HG03103 (cell line): ENCODE measurements around the gene NBEAL2.

ENCODE experiments used
- ATAC-seq: cut with Tn5 transposase; IDR thresholded peaks from one replicate; pipeline ENCODE4 v1.9.1; 2021; ENCODE audit warnings: low read depth; ENCODE audit not compliant: unreplicated experiment

The NBEAL2 gene

GRCh38 chr3:46998852-46999515, 19.5 kb downstream of the NBEAL2 start:
- ATAC-seq: no peak

- ATAC-seq: no peak
Measured at GRCh38 chr3:46999516-47000197, 20.2 kb downstream of the NBEAL2 start.

GRCh38 chr3:47000198-47000815, 20.8 kb downstream of the NBEAL2 start:
- no peak for ATAC-seq

- ATAC-seq: no peak
Measured at GRCh38 chr3:47000922-47001730, 21.7 kb downstream of the NBEAL2 start.

- no peak for ATAC-seq
Measured at GRCh38 chr3:47001731-47002170, 22.3 kb downstream of the NBEAL2 start.

GRCh38 chr3:47002171-47003055, 22.9 kb downstream of the NBEAL2 start:
- no peak for ATAC-seq

DNA sequence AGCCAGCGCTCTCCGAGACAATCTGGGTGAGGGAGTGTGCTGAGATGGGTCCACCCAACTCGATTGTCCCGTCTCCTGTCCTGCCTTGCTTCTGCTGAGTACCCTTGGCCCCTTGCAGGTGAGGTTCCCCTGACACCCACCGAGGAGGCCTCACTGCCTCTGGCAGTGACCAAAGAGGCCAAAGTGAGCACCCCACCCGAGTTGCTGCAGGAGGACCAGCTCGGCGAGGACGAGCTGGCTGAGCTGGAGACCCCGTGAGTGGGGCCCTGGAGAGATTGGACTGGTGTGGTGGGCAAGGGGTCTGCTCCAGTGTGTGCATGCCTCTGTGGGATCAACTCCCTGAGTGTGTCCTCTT, 23.6 kb downstream of the NBEAL2 start:
- no peak for ATAC-seq

DNA sequence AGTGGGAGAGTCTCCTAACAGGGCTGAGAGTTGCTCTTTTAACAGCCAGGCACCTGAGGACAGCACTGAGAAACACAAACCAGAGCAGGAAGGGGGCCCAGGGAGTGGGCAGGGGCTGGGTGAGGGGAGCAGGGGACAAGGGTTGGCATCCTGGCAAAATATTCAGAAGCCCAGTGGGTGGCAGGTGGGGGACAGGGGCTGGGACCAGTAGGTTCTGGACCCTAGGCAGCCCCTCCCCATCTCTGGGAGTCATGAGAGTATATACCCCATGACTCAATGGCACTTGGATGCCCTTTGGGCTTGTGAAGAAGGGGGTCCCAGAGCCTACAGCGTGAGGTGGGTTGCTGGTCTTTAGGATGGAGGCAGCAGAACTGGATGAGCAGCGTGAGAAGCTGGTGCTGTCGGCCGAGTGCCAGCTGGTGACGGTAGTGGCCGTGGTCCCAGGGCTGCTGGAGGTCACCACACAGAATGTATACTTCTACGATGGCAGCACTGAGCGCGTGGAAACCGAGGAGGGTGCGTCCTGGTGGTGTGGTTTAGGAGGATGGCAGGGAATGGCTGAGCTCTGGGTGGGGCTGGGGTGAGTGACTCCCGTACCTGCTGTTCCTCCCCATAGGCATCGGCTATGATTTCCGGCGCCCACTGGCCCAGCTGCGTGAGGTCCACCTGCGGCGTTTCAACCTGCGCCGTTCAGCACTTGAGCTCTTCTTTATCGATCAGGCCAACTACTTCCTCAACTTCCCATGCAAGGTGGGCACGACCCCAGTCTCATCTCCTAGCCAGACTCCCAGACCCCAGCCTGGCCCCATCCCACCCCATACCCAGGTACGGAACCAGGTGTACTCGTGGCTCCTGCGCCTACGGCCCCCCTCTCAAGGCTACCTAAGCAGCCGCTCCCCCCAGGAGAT, 24.2 kb downstream of the NBEAL2 start:
- ATAC-seq: no peak

GRCh38 chr3:47004369-47005211, 25.1 kb downstream of the NBEAL2 start:
- ATAC-seq: no peak

- ATAC-seq: no peak
Measured at GRCh38 chr3:47005212-47006144, 26.0 kb downstream of the NBEAL2 start.

DNA sequence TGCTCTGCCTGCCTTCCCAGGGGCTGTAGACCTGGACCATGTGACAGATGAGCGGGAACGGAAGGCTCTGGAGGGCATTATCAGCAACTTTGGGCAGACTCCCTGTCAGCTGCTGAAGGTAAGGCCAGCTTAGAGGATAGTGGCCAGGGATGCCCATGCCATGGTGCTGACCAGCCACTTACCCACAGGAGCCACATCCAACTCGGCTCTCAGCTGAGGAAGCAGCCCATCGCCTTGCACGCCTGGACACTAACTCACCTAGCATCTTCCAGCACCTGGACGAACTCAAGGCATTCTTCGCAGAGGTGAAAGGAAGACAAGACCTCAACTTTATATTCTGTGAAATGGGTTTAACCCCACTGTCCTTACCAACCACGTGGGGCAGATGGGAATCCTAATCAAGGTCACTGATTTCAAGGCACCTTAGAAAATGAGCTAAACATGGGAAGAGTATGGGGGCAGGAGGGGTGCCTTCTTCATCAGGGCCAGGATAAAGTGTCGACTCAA, 26.7 kb downstream of the NBEAL2 start:
- no peak for ATAC-seq

DNA sequence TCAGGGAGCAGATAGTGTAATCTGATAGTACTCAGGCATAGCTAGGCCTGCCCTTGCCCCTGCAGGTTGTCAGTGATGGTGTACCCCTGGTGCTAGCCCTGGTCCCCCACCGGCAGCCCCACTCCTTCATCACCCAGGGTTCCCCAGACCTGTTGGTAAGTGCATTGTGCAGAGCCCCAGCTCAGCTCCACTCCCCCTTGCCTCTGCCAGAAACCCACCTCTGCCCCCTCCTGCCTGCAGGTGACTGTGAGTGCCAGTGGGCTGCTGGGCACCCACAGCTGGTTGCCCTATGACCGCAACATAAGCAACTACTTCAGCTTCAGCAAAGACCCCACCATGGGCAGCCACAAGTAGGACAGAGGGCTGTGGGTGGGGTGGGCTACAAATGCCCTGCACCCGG, 27.5 kb downstream of the NBEAL2 start:
- ATAC-seq: no peak

DNA sequence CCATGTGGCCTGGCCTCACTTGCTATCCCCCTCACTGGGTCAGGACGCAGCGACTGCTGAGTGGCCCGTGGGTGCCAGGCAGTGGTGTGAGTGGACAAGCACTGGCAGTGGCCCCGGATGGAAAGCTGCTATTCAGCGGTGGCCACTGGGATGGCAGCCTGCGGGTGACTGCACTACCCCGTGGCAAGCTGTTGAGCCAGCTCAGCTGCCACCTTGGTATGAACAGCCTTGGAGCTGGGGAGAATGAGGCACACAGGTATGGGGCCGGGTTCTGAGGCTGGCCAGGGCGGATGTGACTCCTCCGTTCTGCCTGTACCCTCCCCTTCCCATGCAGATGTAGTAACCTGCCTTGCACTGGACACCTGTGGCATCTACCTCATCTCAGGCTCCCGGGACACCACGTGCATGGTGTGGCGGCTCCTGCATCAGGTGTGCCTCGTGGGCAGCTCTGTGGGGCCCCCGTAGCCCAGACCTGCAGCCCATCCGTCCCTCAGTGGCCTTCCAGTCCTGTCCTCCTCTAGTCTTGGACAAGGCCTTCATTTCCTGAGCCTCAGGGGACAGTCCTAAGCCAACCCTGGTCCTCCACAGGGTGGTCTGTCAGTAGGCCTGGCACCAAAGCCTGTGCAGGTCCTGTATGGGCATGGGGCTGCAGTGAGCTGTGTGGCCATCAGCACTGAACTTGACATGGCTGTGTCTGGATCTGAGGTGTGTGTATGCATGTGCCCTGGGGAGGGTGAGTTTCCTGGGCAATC, 28.2 kb downstream of the NBEAL2 start:
- ATAC-seq: no peak

GRCh38 chr3:47008234-47008796, 28.8 kb downstream of the NBEAL2 start:
- ATAC-seq: no peak

- no peak for ATAC-seq
Measured at GRCh38 chr3:47008851-47009224, 29.4 kb downstream of the NBEAL2 start.
